Measurements from ENCODE around the gene PER1. TPM values are rescaled to one million over a fixed set of nuclear protein-coding genes. Genes with fewer than 3 reads are reported as not detected.

PER1 gene
- total and polyA plus RNA-seq, 2 of the 13 experiments (the other 11 are each of a cell fraction or from before 2014, with no cell fraction given) = 2.6 to 3.6 TPM

GRCh38 chr17:8118769-8119580, 33.2 kb downstream of the PER1 start (continued):
- no peak for TF ChIP-seq NFKBIZ (CRISPR knock-in tag; IDR thresholded peaks at IDR 0.05)
- no peak for TF ChIP-seq ZNF138 (CRISPR knock-in tag; IDR thresholded peaks at IDR 0.05; ENCODE audit: low read depth)
- 0 out of 2 replicates have a peak, but pooled peaks have one; percentile 28 for TF ChIP-seq MYC (CRISPR knock-in tag; IDR thresholded peaks at IDR 0.05; ENCODE audit: borderline replicate concordance)
- no peak for TF ChIP-seq EEA1 (CRISPR knock-in tag; IDR thresholded peaks at IDR 0.05; ENCODE audit: borderline replicate concordance)
- TF ChIP-seq NCOA5 (CRISPR knock-in tag; IDR thresholded peaks at IDR 0.05) = no peak
- no peak for TF ChIP-seq CAMTA2 (CRISPR knock-in tag; IDR thresholded peaks at IDR 0.05; ENCODE audit: borderline replicate concordance)
- TF ChIP-seq ELF3 (CRISPR knock-in tag; IDR thresholded peaks at IDR 0.05) = no peak; the same call in none of the 2 replicates
- TF ChIP-seq NFATC3 (CRISPR knock-in tag; IDR thresholded peaks at IDR 0.05) = no peak
- no peak for TF ChIP-seq SMC3 (IDR thresholded peaks at IDR 0.05; ENCODE audit: low read length)
- TF ChIP-seq, protein P1, sequence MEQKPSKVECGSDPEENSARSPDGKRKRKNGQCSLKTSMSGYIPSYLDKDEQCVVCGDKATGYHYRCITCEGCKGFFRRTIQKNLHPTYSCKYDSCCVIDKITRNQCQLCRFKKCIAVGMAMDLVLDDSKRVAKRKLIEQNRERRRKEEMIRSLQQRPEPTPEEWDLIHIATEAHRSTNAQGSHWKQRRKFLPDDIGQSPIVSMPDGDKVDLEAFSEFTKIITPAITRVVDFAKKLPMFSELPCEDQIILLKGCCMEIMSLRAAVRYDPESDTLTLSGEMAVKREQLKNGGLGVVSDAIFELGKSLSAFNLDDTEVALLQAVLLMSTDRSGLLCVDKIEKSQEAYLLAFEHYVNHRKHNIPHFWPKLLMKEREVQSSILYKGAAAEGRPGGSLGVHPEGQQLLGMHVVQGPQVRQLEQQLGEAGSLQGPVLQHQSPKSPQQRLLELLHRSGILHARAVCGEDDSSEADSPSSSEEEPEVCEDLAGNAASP (CRISPR knock-in tag; IDR thresholded peaks at IDR 0.05; ENCODE audit: borderline replicate concordance) = peak; percentile 23; the same call in 1 of the 2 replicates
- no peak for TF ChIP-seq AHR (CRISPR knock-in tag; IDR thresholded peaks at IDR 0.05)
- TF ChIP-seq, protein P2, sequence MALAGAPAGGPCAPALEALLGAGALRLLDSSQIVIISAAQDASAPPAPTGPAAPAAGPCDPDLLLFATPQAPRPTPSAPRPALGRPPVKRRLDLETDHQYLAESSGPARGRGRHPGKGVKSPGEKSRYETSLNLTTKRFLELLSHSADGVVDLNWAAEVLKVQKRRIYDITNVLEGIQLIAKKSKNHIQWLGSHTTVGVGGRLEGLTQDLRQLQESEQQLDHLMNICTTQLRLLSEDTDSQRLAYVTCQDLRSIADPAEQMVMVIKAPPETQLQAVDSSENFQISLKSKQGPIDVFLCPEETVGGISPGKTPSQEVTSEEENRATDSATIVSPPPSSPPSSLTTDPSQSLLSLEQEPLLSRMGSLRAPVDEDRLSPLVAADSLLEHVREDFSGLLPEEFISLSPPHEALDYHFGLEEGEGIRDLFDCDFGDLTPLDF (CRISPR knock-in tag; IDR thresholded peaks at IDR 0.05) = no peak
- TF ChIP-seq, protein P3, sequence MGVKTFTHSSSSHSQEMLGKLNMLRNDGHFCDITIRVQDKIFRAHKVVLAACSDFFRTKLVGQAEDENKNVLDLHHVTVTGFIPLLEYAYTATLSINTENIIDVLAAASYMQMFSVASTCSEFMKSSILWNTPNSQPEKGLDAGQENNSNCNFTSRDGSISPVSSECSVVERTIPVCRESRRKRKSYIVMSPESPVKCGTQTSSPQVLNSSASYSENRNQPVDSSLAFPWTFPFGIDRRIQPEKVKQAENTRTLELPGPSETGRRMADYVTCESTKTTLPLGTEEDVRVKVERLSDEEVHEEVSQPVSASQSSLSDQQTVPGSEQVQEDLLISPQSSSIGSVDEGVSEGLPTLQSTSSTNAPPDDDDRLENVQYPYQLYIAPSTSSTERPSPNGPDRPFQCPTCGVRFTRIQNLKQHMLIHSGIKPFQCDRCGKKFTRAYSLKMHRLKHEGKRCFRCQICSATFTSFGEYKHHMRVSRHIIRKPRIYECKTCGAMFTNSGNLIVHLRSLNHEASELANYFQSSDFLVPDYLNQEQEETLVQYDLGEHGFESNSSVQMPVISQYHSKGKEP (CRISPR knock-in tag; IDR thresholded peaks at IDR 0.05) = no peak
- no peak for TF ChIP-seq TEAD2 (CRISPR knock-in tag; IDR thresholded peaks at IDR 0.05)
- TF ChIP-seq ZNF367 (CRISPR knock-in tag; IDR thresholded peaks at IDR 0.05; ENCODE audit: borderline replicate concordance) = no peak
- TF ChIP-seq ZNF782 (CRISPR knock-in tag; IDR thresholded peaks at IDR 0.05; ENCODE audit: borderline replicate concordance) = no peak
- no peak for TF ChIP-seq MXD4 (CRISPR knock-in tag; IDR thresholded peaks at IDR 0.05)
- no peak for TF ChIP-seq ZNF549 (CRISPR knock-in tag; IDR thresholded peaks at IDR 0.05)
- TF ChIP-seq GLMP (CRISPR knock-in tag; IDR thresholded peaks at IDR 0.05; ENCODE audit: borderline replicate concordance) = no peak
- TF ChIP-seq ZNF644 (CRISPR knock-in tag; IDR thresholded peaks at IDR 0.05; ENCODE audit: low read depth) = no peak
- TF ChIP-seq, protein P4, sequence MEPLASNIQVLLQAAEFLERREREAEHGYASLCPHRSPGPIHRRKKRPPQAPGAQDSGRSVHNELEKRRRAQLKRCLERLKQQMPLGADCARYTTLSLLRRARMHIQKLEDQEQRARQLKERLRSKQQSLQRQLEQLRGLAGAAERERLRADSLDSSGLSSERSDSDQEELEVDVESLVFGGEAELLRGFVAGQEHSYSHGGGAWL (CRISPR knock-in tag; IDR thresholded peaks at IDR 0.05) = no peak
- no peak for TF ChIP-seq ZMAT3 (CRISPR knock-in tag; conservative IDR thresholded peaks at IDR 0.05)
- TF ChIP-seq NR2C2 (CRISPR knock-in tag; IDR thresholded peaks at IDR 0.05; ENCODE audit: borderline replicate concordance) = no peak
- no peak for TF ChIP-seq ZKSCAN8 (CRISPR knock-in tag; IDR thresholded peaks at IDR 0.05; ENCODE audit: borderline replicate concordance)
- no peak for TF ChIP-seq PHB2 (IDR thresholded peaks at IDR 0.05; ENCODE audit: partially characterized antibody)

All from HepG2 (cell line).